Ishikawa (cell line): ENCODE results near the gene ARHGEF2.

ENCODE experiments used
- CEBPB ChIP-seq: IDR thresholded peaks from 2 replicates; pipeline ENCODE4 v1.6.1; 2012
- CREB1 ChIP-seq: IDR thresholded peaks from 2 replicates; pipeline ENCODE4 v1.6.1; 2012; ENCODE audit warnings: low read depth
- EGR1 ChIP-seq: IDR thresholded peaks from 2 replicates; pipeline ENCODE4 v1.6.1; 2012
- EP300 ChIP-seq: IDR thresholded peaks from 2 replicates; pipeline ENCODE4 v1.6.1; 2012; ENCODE audit warnings: borderline replicate concordance
- FOXM1 ChIP-seq: IDR thresholded peaks from 2 replicates; pipeline ENCODE4 v1.6.1; 2012; ENCODE audit warnings: low read depth, borderline replicate concordance
- NFIC ChIP-seq: IDR thresholded peaks from 2 replicates; pipeline ENCODE4 v1.6.1; 2012
- RAD21 ChIP-seq: IDR thresholded peaks from 2 replicates; pipeline ENCODE4 v1.6.1; 2012; ENCODE audit warnings: low read depth
- TAF1 ChIP-seq: IDR thresholded peaks from 2 replicates; pipeline ENCODE4 v1.6.1; 2012; ENCODE audit warnings: low read depth, mild to moderate bottlenecking
- TCF12 ChIP-seq: IDR thresholded peaks from 2 replicates; pipeline ENCODE4 v1.6.1; 2012; ENCODE audit warnings: low read depth
- TEAD4 ChIP-seq: IDR thresholded peaks from 2 replicates; pipeline ENCODE4 v1.6.1; 2012
- YY1 ChIP-seq: IDR thresholded peaks from 2 replicates; pipeline ENCODE4 v1.6.1; 2012; ENCODE audit warnings: low read depth
- ZBTB7A ChIP-seq: IDR thresholded peaks from 2 replicates; pipeline ENCODE4 v1.6.1; 2012; ENCODE audit warnings: low read depth
- TF ChIP-seq, protein P1 (sequence below): IDR thresholded peaks from 2 replicates; pipeline ENCODE4 v1.6.1; 2012
- TF ChIP-seq, protein P2 (sequence below): IDR thresholded peaks from 2 replicates; pipeline ENCODE4 v1.6.1; 2012; ENCODE audit warnings: low read depth, mild to moderate bottlenecking
- TF ChIP-seq, protein P3 (sequence below): IDR thresholded peaks from 2 replicates; pipeline ENCODE4 v1.6.1; 2012

The ARHGEF2 gene

DNA sequence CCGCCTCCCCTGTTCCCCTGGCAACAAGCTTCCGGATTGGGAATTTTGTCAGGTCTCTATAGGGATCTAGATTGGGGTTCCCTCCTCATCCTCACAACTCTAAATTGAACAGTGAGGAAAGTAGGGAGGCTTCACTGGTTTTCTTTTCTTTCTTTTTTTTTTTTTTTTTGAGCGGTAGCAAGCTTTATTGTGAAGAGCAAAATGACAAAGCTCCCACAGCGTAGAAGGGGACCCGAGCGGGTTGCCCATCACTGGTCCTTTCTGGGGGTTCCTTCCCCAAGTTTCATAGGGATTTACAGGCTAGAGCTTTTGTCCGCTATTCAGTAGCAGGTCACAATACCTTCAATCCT is 10.3 kb downstream of the ARHGEF2 start:
- TF ChIP-seq ZBTB7A (no peak), CEBPB (no peak), TEAD4 (no peak), TAF1 (no peak), YY1 (no peak), EGR1 (no peak), CREB1 (no peak), TCF12 (no peak), RAD21 (no peak)
- TF ChIP-seq, protein P1, sequence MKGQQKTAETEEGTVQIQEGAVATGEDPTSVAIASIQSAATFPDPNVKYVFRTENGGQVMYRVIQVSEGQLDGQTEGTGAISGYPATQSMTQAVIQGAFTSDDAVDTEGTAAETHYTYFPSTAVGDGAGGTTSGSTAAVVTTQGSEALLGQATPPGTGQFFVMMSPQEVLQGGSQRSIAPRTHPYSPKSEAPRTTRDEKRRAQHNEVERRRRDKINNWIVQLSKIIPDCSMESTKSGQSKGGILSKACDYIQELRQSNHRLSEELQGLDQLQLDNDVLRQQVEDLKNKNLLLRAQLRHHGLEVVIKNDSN, result no peak
- TF ChIP-seq, protein P2, sequence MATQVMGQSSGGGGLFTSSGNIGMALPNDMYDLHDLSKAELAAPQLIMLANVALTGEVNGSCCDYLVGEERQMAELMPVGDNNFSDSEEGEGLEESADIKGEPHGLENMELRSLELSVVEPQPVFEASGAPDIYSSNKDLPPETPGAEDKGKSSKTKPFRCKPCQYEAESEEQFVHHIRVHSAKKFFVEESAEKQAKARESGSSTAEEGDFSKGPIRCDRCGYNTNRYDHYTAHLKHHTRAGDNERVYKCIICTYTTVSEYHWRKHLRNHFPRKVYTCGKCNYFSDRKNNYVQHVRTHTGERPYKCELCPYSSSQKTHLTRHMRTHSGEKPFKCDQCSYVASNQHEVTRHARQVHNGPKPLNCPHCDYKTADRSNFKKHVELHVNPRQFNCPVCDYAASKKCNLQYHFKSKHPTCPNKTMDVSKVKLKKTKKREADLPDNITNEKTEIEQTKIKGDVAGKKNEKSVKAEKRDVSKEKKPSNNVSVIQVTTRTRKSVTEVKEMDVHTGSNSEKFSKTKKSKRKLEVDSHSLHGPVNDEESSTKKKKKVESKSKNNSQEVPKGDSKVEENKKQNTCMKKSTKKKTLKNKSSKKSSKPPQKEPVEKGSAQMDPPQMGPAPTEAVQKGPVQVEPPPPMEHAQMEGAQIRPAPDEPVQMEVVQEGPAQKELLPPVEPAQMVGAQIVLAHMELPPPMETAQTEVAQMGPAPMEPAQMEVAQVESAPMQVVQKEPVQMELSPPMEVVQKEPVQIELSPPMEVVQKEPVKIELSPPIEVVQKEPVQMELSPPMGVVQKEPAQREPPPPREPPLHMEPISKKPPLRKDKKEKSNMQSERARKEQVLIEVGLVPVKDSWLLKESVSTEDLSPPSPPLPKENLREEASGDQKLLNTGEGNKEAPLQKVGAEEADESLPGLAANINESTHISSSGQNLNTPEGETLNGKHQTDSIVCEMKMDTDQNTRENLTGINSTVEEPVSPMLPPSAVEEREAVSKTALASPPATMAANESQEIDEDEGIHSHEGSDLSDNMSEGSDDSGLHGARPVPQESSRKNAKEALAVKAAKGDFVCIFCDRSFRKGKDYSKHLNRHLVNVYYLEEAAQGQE, result no peak
- TF ChIP-seq, protein P3, sequence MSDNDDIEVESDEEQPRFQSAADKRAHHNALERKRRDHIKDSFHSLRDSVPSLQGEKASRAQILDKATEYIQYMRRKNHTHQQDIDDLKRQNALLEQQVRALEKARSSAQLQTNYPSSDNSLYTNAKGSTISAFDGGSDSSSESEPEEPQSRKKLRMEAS, result no peak

DNA sequence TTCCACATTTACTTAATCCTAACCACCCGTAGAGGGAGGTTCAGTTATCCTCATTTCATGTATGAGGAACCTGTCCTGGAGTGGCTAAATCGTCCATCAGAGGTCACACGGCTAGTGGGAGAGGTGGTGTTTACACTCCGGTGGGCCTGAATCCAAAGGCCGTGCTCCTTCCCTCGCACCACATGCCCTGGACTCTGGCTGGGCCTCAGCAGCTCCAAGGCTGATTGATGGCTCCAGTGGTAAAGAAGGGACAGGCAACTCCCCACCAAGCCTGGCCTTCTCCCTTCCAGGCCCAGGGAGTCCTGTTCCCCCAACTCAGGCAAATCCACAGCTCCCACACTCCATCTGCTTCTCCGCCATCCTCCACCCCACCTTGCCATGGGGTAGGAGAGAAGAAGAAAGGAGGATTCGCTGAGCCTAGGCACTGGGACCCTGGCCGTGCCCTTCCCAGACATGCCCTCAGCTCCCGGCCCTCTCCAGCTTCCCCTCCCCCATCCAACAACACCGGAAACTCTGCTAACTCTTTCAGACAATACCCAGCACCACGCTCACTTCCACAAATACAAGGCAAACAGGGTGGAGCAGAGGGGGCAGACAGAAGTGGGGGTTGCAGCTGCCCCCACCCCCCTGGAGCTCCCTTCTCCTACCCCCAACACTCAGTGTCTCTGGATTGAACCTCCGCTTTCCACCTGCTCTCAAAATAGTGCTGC is 10.9 kb downstream of the ARHGEF2 start:
- TF ChIP-seq RAD21, result no peak
- TF ChIP-seq CREB1, result no peak
- no peak for TF ChIP-seq FOXM1
- TF ChIP-seq, protein P1, result no peak
- no peak for TF ChIP-seq ZBTB7A
- no peak for TF ChIP-seq NFIC
- TF ChIP-seq TAF1, result no peak
- TF ChIP-seq, protein P2, result no peak
- no peak for TF ChIP-seq TEAD4
- TF ChIP-seq EP300, result no peak
- TF ChIP-seq EGR1, result no peak
- TF ChIP-seq YY1, result no peak
- TF ChIP-seq, protein P3, result no peak
- TF ChIP-seq CEBPB, result no peak
- no peak for TF ChIP-seq TCF12

DNA sequence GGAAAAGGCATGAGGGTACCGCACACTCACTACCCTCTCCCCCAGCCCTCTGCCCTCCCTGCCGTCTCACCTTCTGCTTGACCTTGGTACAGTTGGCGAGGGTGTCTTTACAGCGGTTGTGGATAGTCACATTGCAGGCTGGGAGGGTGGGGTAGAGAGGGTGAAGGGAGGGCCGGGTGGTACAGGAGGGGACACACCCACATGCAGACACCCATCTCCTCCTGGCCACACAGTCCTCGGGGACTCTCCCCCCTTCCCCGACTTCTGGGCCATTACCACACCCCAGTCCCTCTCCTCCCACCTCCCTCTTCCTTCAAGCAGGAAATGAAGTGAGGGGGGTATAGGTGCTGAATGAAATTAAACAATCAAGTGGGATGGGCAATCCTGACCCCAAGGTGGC is 11.6 kb downstream of the ARHGEF2 start:
- TF ChIP-seq, protein P1, result no peak
- TF ChIP-seq TAF1 (no peak), EP300 (no peak), TCF12 (no peak), TEAD4 (no peak), EGR1 (no peak), ZBTB7A (no peak)

DNA sequence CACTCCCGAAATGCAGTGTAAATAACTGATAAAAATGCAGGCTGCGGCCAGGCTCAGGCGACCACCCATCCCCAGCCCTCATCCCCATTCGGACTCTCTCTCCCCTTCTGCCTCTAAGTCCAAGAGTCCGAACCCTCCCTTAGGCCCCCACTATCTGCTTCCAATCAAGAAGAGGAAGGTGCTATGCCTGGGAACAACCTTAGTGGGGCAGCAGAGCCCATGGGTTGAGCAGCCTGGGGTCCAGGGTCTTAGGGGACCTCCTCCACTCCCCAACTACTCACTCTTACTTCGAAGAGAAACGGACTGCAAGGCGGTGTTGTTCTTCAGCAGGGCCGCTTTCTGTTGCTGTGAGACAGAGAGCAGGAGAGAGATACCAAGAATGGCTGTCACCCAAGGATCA is 12.2 kb downstream of the ARHGEF2 start:
- TF ChIP-seq FOXM1 (no peak), RAD21 (0 out of 2 replicates have a peak, but pooled peaks have one; percentile 13)

DNA sequence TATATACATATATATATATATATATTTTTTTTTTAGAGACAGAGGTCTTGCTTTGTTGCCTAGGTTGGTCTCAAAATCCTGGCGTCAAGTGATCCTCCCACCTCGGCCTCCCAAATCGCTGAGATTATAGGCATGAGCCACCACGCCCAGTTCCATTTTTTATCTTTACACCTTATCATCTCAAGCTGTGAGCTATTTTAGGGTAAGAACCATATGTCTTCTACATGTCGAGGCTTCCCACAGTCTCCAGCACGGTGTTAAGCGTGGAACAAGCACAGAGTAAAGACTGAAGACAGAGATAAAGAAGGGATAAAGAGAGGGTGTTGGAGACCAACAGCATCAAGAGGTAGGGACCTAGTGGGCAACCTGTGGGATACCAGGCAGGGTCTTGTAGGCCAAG is 14.2 kb downstream of the ARHGEF2 start:
- TF ChIP-seq TAF1 (no peak), NFIC (no peak), YY1 (no peak), TEAD4 (no peak), RAD21 (no peak), FOXM1 (no peak), EP300 (no peak), CEBPB (no peak), EGR1 (no peak)
- TF ChIP-seq, protein P1, result no peak
- TF ChIP-seq, protein P2, result no peak
